GM12873 (cell line): ENCODE results near the gene ZNF280A.

Source experiments
- CTCF ChIP-seq: IDR thresholded peaks from 2 replicates; pipeline ENCODE4 v1.5.1; 2012; ENCODE audit warnings: low read depth, mild to moderate bottlenecking, moderate library complexity, low read length, control low read depth; ENCODE audit not compliant: insufficient read depth; ENCODE audit errors: missing control alignments

The ZNF280A gene

GRCh38 chr22:22548910-22549309 lies 28.8 kb upstream of the ZNF280A start:
- TF ChIP-seq CTCF: no peak

GRCh38 chr22:22548317-22548716 lies 28.2 kb upstream of the ZNF280A start:
- TF ChIP-seq CTCF: no peak

- TF ChIP-seq CTCF: no peak
These were observed 27.7 kb upstream of the ZNF280A start for GRCh38 chr22:22547692-22548300.

- TF ChIP-seq CTCF: no peak
These were observed 27.2 kb upstream of the ZNF280A start for GRCh38 chr22:22547226-22547625.

GRCh38 chr22:22546490-22546889 lies 26.4 kb upstream of the ZNF280A start:
- no peak for TF ChIP-seq CTCF

- no peak for TF ChIP-seq CTCF
These were observed 25.0 kb upstream of the ZNF280A start for GRCh38 chr22:22545084-22545483.

- no peak for TF ChIP-seq CTCF
These were observed 18.3 kb upstream of the ZNF280A start for GRCh38 chr22:22538226-22538989.
